Sigmoid colon (tissue), 7 donors: Measurements from ENCODE around the gene ZNF101. TPM values are rescaled to one million over a fixed set of nuclear protein-coding genes. Genes with fewer than 3 reads are reported as not detected.
"Not testable (repeated sequence)": the region's sequence is repeated elsewhere in the genome, so short reads cannot be mapped to it uniquely, and the experiment has no call there.

Experiments used
- DNase-seq: peaks from one replicate; pipeline ENCODE4 v3.0.0-alpha.2; 2019
- H3K27ac ChIP-seq, 4 donors: fragments of 200-600 bp; sonication (generic); one replicate each; pipeline ENCODE4 v1.5.1; 2016 to 2019; ENCODE audit warnings: mild to moderate bottlenecking in 1 of 4
- H3K27me3 ChIP-seq, 3 donors: fragments of 200-600 bp; sonication (generic); one replicate each; pipeline ENCODE4 v1.5.1; 2019; ENCODE audit warnings: mild to moderate bottlenecking in 1 of 3
- H3K36me3 ChIP-seq, 4 donors: fragments of 200-600 bp; sonication (generic); one replicate each; pipeline ENCODE4 v1.5.1; 2016 to 2019
- H3K4me1 ChIP-seq, 4 donors: fragments of 200-600 bp; sonication (generic); one replicate each; pipeline ENCODE4 v1.5.1; 2017 to 2019
- H3K4me3 ChIP-seq, 4 donors: fragments of 200-600 bp; sonication (generic); one replicate each; pipeline ENCODE4 v1.5.1; 2017 to 2019; ENCODE audit warnings: mild to moderate bottlenecking in 2 of 4, moderate library complexity in 1 of 4
- H3K9me3 ChIP-seq, 4 donors: fragments of 200-600 bp in 3 of 4; sonication (generic) in 3 of 4; one replicate each; pipeline versions ENCODE4 v1.5.1 to v1.6.1; 2013 to 2019
- EP300 ChIP-seq, 4 donors: sonication (generic); formaldehyde crosslinking; IDR thresholded peaks; one replicate each; pipeline ENCODE4 v1.6.1; 2017; ENCODE audit warnings: antibody characterized with exemption in 4 of 4
- POLR2A ChIP-seq, 2 donors: fragments of 450-650 bp; IDR thresholded peaks; one replicate each; pipeline ENCODE4 v1.6.1; 2016; ENCODE audit warnings: antibody characterized with exemption in 2 of 2, mild to moderate bottlenecking in 2 of 2, moderate library complexity in 2 of 2
- POLR2AphosphoS5 ChIP-seq, 4 donors: sonication (generic); formaldehyde crosslinking; IDR thresholded peaks; one replicate each; pipeline ENCODE4 v1.6.1; 2017; ENCODE audit warnings: antibody characterized with exemption in 4 of 4
- WGBS, 2 donors: extraction: QIAGEN DNeasy Blood & Tissue Kit; methylation state at CpG; one replicate each; pipeline ENCODE4 v1.1.7; 2013; 5-methylcytosine and 5-hydroxymethylcytosine counted together
- intact Hi-C: fragments of 100-400 bp; cut with DNase I; formaldehyde crosslinking; loops from one replicate; pipeline ENCODE4 v1.15.1; 2023
- polyA plus RNA-seq, 3 donors: library from polyadenylated mRNA; stranded (reverse); fragments of 200-250 nt; gene quantifications; one replicate each; pipeline ENCODE4 v1.2.3, GENCODE V29; 2013
- total RNA-seq, 4 donors: library from RNA; depleted of rRNA; stranded (reverse); fragments of >200 nt; gene quantifications; one replicate each; pipeline ENCODE4 v1.1.0, GENCODE V29; 2016
- TF ChIP-seq, protein P1 (sequence below), 4 experiments: fragments of 450-650 bp in 3 of 4; fragments of 200-600 bp in 1 of 4; IDR thresholded peaks; one replicate each; pipeline ENCODE4 v1.5.1; 2016 to 2019; ENCODE audit warnings: antibody characterized with exemption in 4 of 4, mild to moderate bottlenecking in 3 of 4, moderate library complexity in 2 of 4
- donor health status: healthy with polysubstance abuse.
- donor health status: Bipolar disorder and iron deficiency.
- donor health status: healthy.

ZNF101 gene
- total and polyA plus RNA-seq, 7 donors: 4.7 to 24.2 (median 6.4) TPM

DNA sequence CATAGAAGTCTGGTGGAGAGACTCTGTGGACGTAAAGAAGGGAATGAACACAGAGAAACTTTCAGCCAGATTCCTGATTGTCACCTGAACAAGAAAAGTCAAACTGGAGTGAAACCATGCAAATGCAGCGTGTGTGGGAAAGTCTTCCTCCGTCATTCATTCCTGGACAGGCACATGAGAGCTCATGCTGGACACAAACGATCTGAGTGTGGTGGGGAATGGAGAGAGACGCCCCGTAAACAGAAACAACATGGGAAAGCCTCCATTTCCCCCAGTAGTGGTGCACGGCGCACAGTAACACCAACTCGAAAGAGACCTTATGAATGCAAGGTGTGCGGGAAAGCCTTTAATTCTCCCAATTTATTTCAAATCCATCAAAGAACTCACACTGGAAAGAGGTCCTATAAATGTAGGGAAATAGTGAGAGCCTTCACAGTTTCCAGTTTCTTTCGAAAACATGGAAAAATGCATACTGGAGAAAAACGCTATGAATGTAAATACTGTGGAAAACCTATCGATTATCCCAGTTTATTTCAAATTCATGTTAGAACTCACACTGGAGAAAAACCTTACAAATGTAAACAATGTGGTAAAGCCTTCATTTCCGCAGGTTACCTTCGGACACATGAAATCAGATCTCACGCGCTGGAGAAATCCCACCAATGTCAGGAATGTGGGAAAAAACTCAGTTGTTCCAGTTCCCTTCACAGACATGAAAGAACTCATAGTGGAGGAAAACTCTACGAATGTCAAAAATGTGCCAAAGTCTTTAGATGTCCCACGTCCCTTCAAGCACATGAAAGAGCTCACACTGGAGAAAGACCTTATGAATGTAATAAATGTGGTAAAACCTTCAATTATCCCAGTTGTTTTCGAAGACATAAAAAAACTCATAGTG, 10.8 kb downstream of the ZNF101 start:
- Histone ChIP-seq H3K9me3 (peaks cover 0 to 28% (median 0%) of the 10 kb centered on the region in 4 donors), H3K4me3 (no peak overlapping the region), H3K4me1 (no peaks in the 10 kb centered on the region), H3K36me3 (peaks cover 12 to 64% (median 31%) of the 10 kb centered on the region in 4 donors), H3K27me3 (no peaks in the 10 kb centered on the region), H3K27ac (no peak overlapping the region)
- 97 to 98% methylated on average over 20 of the region's 20 CpGs for WGBS, 2 donors
- TF ChIP-seq POLR2A (IDR thresholded peaks at IDR 0.05) (no peak), EP300 (IDR thresholded peaks at IDR 0.05) (no peak), POLR2AphosphoS5 (IDR thresholded peaks at IDR 0.05) (no peak)
- TF ChIP-seq, protein P1, sequence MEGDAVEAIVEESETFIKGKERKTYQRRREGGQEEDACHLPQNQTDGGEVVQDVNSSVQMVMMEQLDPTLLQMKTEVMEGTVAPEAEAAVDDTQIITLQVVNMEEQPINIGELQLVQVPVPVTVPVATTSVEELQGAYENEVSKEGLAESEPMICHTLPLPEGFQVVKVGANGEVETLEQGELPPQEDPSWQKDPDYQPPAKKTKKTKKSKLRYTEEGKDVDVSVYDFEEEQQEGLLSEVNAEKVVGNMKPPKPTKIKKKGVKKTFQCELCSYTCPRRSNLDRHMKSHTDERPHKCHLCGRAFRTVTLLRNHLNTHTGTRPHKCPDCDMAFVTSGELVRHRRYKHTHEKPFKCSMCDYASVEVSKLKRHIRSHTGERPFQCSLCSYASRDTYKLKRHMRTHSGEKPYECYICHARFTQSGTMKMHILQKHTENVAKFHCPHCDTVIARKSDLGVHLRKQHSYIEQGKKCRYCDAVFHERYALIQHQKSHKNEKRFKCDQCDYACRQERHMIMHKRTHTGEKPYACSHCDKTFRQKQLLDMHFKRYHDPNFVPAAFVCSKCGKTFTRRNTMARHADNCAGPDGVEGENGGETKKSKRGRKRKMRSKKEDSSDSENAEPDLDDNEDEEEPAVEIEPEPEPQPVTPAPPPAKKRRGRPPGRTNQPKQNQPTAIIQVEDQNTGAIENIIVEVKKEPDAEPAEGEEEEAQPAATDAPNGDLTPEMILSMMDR (IDR thresholded peaks at IDR 0.05): no peak
- DNase-seq: no peak
- intact Hi-C loops: no loop called here

DNA sequence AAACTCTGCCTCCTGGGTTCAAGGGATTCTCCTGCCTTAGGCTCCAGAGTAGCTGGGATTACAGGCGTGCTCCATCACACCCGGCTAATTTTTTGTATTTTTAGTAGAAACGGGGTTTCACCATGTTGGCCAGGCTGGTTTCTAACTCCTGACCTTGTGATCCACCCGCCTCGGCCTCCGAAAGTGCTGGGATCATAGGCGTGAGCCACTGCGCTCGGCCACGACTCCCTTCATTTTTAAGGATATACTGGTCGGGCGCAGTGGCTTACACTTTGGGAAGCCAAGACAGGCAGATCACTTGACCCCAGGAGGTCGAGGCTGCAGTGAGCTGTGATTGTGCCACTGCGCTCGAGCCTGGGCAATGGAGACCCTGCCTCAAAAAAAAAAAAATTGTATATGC, 17.5 kb downstream of the ZNF101 start:
- 97 to 99% methylated on average over 15 of the region's 15 CpGs for WGBS, 2 donors
- intact Hi-C loops: not testable (repeated sequence)

DNA sequence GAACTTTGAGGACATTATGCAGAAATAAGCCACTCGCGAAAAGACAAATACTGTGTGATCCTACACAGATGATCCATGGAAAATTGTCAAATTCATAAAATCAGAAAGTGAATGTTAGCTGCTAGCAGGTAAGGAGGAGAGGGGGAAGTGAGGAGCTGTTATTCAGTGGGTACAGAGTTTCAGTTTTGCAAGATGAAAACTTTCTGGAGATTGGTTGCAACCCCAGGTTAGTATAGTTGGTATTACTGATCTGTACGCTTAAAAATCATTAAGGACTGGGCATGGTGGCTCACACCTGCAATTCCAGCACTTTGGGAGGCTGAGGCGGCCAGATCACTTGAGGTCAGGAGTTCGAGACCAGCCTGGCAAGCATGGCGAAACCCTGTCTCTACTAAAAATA, 17.9 kb downstream of the ZNF101 start:
- Histone ChIP-seq H3K4me3 (no peak overlapping the region), H3K9me3 (peaks cover 0 to 8% (median 3%) of the 10 kb centered on the region in 4 donors), H3K4me1 (no peaks in the 10 kb centered on the region), H3K27ac (no peak overlapping the region), H3K27me3 (no peaks in the 10 kb centered on the region), H3K36me3 (peaks cover 0 to under 1% (median 0%) of the 10 kb centered on the region in 4 donors)
- TF ChIP-seq POLR2AphosphoS5 (IDR thresholded peaks at IDR 0.05): no peak
- TF ChIP-seq, protein P1 (IDR thresholded peaks at IDR 0.05): no peak
- no peak for TF ChIP-seq POLR2A (IDR thresholded peaks at IDR 0.05)
- no peak for TF ChIP-seq EP300 (IDR thresholded peaks at IDR 0.05)
- intact Hi-C loops: no loop called here
- no peak for DNase-seq
- 96 to 97% methylated on average over 6 of the region's 6 CpGs for WGBS, 2 donors

More for the DNA sequence above, 17.5 kb downstream of the ZNF101 start:
- H3K27ac ChIP-seq, H3K27me3 ChIP-seq, H3K4me1 ChIP-seq, DNase-seq, H3K4me3 ChIP-seq, H3K36me3 ChIP-seq, H3K9me3 ChIP-seq: not testable (repeated sequence)

DNA sequence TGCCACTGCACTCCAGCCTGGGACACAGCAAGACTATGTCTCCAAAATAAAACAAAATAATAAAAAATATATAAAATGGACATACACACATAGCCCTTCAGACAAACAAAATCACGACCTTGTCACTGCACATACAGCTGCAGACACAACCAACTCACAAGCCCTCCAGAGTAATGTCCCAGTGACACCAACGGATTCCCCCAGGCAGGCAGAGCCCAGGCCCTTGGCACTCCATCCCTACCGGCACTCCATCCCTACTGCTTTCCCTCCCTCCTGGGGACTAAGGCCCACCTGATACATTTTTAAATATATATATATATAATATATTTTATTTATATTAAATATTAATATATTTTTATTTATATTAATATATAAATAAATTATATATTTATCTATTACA, 18.5 kb downstream of the ZNF101 start:
- no peaks in the 10 kb centered on the region for H3K27me3 ChIP-seq
- intact Hi-C loops: no loop called here
- H3K36me3 ChIP-seq: no peaks in the 10 kb centered on the region
- H3K4me1 ChIP-seq: no peaks in the 10 kb centered on the region
- WGBS, 2 donors: 95 to 96% methylated on average over 3 of the region's 3 CpGs
- H3K9me3 ChIP-seq: peaks cover 0 to 8% (median 3%) of the 10 kb centered on the region in 4 donors
- no peak overlapping the region for H3K27ac ChIP-seq
- DNase-seq: no peak
- TF ChIP-seq EP300 (IDR thresholded peaks at IDR 0.05) (no peak), POLR2AphosphoS5 (IDR thresholded peaks at IDR 0.05) (no peak), POLR2A (IDR thresholded peaks at IDR 0.05) (no peak)
- TF ChIP-seq, protein P1 (IDR thresholded peaks at IDR 0.05): no peak
- no peak overlapping the region for H3K4me3 ChIP-seq

DNA sequence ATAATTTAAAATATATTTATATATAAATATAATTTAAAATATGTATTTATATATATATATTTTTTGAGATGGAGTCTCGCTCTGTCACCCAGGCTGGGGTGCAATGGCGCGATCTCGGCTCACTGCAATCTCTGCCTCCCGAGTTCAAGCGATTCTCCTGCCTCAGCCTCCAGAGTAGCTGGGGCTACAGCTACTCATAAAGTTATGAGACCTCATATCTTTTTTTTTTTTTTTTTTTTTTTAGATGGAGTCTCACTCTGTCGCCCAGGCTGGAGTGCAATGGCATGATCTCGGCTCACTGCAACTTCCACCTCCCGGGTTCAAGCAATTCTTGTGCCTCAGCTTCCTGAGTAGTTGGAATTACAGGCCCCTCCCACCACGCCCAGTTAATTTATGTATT, 20.4 kb downstream of the ZNF101 start:
- H3K36me3 ChIP-seq, intact Hi-C loops, H3K27me3 ChIP-seq, H3K27ac ChIP-seq, H3K9me3 ChIP-seq, H3K4me3 ChIP-seq, DNase-seq, H3K4me1 ChIP-seq: not testable (repeated sequence)
- 97 to 98% methylated on average over 10 of the region's 10 CpGs for WGBS, 2 donors
